Measurements from ENCODE around the gene FKTN. TPM values are rescaled to one million over a fixed set of nuclear protein-coding genes. Genes with fewer than 3 reads are reported as not detected.

FKTN gene
- total RNA-seq, 1 donor from 2014 or later: 57.7 TPM

- Histone ChIP-seq H3K36me3 (no peaks in the 10 kb centered on the region), H3K4me3 (no peak overlapping the region), H3K9me3 (ENCODE audit: low read depth) (no peaks in the 10 kb centered on the region), H3K4me2 (no peak overlapping the region), H3K27ac (no peak overlapping the region), H3K27me3 (peaks cover 24% of the 10 kb centered on the region), H3K9ac (no peak overlapping the region), H2AFZ (replicated peaks) (no peak overlapping the region), H3F3A (ENCODE audit: low read depth) (peaks cover 26% of the 10 kb centered on the region), H3K79me2 (ENCODE audit: low read depth) (no peaks in the 10 kb centered on the region), H3K4me1 (peaks cover 30% of the 10 kb centered on the region), H4K20me1 (ENCODE audit: low read depth) (peaks cover 3% of the 10 kb centered on the region)
- H3K27me3 Mint-ChIP-seq (ENCODE audit: insufficient read depth, low read depth): no peaks in the 10 kb centered on the region
- peaks cover 27% of the 10 kb centered on the region for H3K4me1 Mint-ChIP-seq
- TF ChIP-seq EZH2phosphoT487 (IDR thresholded peaks at IDR 0.05) (no peak), CTCF (IDR thresholded peaks at IDR 0.05) (no peak), EZH2 (IDR thresholded peaks at IDR 0.05) (no peak)
- DNase-seq (ENCODE audit: low spot score): no peak
- peaks cover 25% of the 10 kb centered on the region for H3K36me3 Mint-ChIP-seq
- no peak overlapping the region for H3K4me3 Mint-ChIP-seq
- peaks cover 23% of the 10 kb centered on the region for H3K9me3 Mint-ChIP-seq
- H3K27ac Mint-ChIP-seq: no peak overlapping the region
These were observed 85.9 kb downstream of the FKTN start for GRCh38 chr9:105643795-105644194.

GRCh38 chr9:105646879-105647594 is 89.1 kb downstream of the FKTN start:
- peak; percentile 61 for DNase-seq (ENCODE audit: low spot score)
- H3K9ac ChIP-seq: no peak overlapping the region
- Mint-ChIP-seq H3K27me3 (ENCODE audit: insufficient read depth, low read depth) (peaks cover 2% of the 10 kb centered on the region), H3K9me3 (peaks cover 12% of the 10 kb centered on the region), H3K36me3 (peaks cover 9% of the 10 kb centered on the region), H3K27ac (peak overlapping the region; percentile 84), H3K4me1 (peaks cover 49% of the 10 kb centered on the region), H3K4me3 (no peak overlapping the region)
- H3K36me3 ChIP-seq: no peaks in the 10 kb centered on the region
- H3K4me3 ChIP-seq: no peak overlapping the region
- H2AFZ ChIP-seq (replicated peaks): no peak overlapping the region
- H3K4me2 ChIP-seq: peak overlapping the region; percentile 64
- H3K79me2 ChIP-seq (ENCODE audit: low read depth): no peaks in the 10 kb centered on the region
- peaks cover 49% of the 10 kb centered on the region for H3K27me3 ChIP-seq
- no peak overlapping the region for H3K27ac ChIP-seq
- H4K20me1 ChIP-seq (ENCODE audit: low read depth): peaks cover 14% of the 10 kb centered on the region
- TF ChIP-seq EZH2 (IDR thresholded peaks at IDR 0.05) (no peak), CTCF (IDR thresholded peaks at IDR 0.05) (no peak), EZH2phosphoT487 (IDR thresholded peaks at IDR 0.05) (no peak)
- peaks cover 53% of the 10 kb centered on the region for H3K4me1 ChIP-seq
- no peaks in the 10 kb centered on the region for H3K9me3 ChIP-seq (ENCODE audit: low read depth)
- peaks cover 45% of the 10 kb centered on the region for H3F3A ChIP-seq (ENCODE audit: low read depth)

GRCh38 chr9:105647595-105648349 is 89.8 kb downstream of the FKTN start:
- Mint-ChIP-seq H3K9me3 (peaks cover 7% of the 10 kb centered on the region), H3K27me3 (ENCODE audit: insufficient read depth, low read depth) (peaks cover 2% of the 10 kb centered on the region), H3K36me3 (peaks cover 5% of the 10 kb centered on the region), H3K27ac (peak overlapping the region; percentile 80), H3K4me3 (peak overlapping the region; percentile 57), H3K4me1 (peaks cover 51% of the 10 kb centered on the region)
- peaks cover 14% of the 10 kb centered on the region for H4K20me1 ChIP-seq (ENCODE audit: low read depth)
- peak overlapping the region; percentile 64 for H3K4me2 ChIP-seq
- H3F3A ChIP-seq (ENCODE audit: low read depth): peaks cover 51% of the 10 kb centered on the region
- no peaks in the 10 kb centered on the region for H3K36me3 ChIP-seq
- peak; percentile 34 for DNase-seq (ENCODE audit: low spot score)
- H3K4me1 ChIP-seq: peaks cover 56% of the 10 kb centered on the region
- H3K9me3 ChIP-seq (ENCODE audit: low read depth): no peaks in the 10 kb centered on the region
- TF ChIP-seq EZH2phosphoT487 (IDR thresholded peaks at IDR 0.05) (no peak), EZH2 (IDR thresholded peaks at IDR 0.05) (no peak), CTCF (IDR thresholded peaks at IDR 0.05) (no peak)
- H3K27me3 ChIP-seq: peaks cover 56% of the 10 kb centered on the region
- no peak overlapping the region for H3K27ac ChIP-seq
- H2AFZ ChIP-seq (replicated peaks): no peak overlapping the region
- no peaks in the 10 kb centered on the region for H3K79me2 ChIP-seq (ENCODE audit: low read depth)
- H3K9ac ChIP-seq: no peak overlapping the region
- no peak overlapping the region for H3K4me3 ChIP-seq
